Forelimb muscle (tissue), 1 donor: ENCODE measurements around the gene GABARAP. TPM values are rescaled to one million over a fixed set of nuclear protein-coding genes. Genes with fewer than 3 reads are reported as not detected.

Source experiments
- DNase-seq: peaks from one replicate; pipeline ENCODE4 v3.0.0-alpha.2; 2013; ENCODE audit warnings: low read depth
- polyA plus RNA-seq: library from polyadenylated mRNA; unstranded; fragments of 120-200 nt; gene quantifications from one replicate; pipeline ENCODE4 v1.2.1, GENCODE V29; 2013; ENCODE audit not compliant: insufficient read length

Gene GABARAP
- polyA plus RNA-seq = 246 TPM

- peak; percentile 86 for DNase-seq
Observed at GRCh38 chr17:7241783-7242716, at the start of gene GABARAP. Gene GABARAP (minus strand): TSS chr17:7242449. CDS start chr17:7242330, 119 bp downstream.

GRCh38 chr17:7290685-7291084 is 48.4 kb upstream of the GABARAP start:
- DNase-seq = no peak

- DNase-seq = no peak
Observed at GRCh38 chr17:7290166-7290565, 47.9 kb upstream of the GABARAP start.

GRCh38 chr17:7289256-7290032 is 47.2 kb upstream of the GABARAP start:
- DNase-seq = no peak

- DNase-seq = no peak
Observed at GRCh38 chr17:7285679-7286078, 43.4 kb upstream of the GABARAP start.

GRCh38 chr17:7284911-7285310 is 42.7 kb upstream of the GABARAP start:
- DNase-seq = no peak

GRCh38 chr17:7283471-7284216 is 41.4 kb upstream of the GABARAP start:
- DNase-seq = no peak

GRCh38 chr17:7282752-7283321 is 40.6 kb upstream of the GABARAP start:
- no peak for DNase-seq

- no peak for DNase-seq
Observed at GRCh38 chr17:7281953-7282751, 39.9 kb upstream of the GABARAP start.

- DNase-seq = peak; percentile 68
Observed at GRCh38 chr17:7281074-7281952, 39.1 kb upstream of the GABARAP start, which contains the start of gene SLC2A4. Gene SLC2A4 (plus strand): TSS chr17:7281718. CDS start chr17:7281935, 217 bp downstream.

- peak; percentile 53 for DNase-seq
Observed at GRCh38 chr17:7280519-7281073, 38.3 kb upstream of the GABARAP start.

GRCh38 chr17:7279448-7279847 is 37.2 kb upstream of the GABARAP start:
- DNase-seq = no peak

GRCh38 chr17:7266784-7267183 is 24.5 kb upstream of the GABARAP start:
- DNase-seq = no peak

GRCh38 chr17:7263801-7264078 is 21.5 kb upstream of the GABARAP start:
- no peak for DNase-seq

- no peak for DNase-seq
Observed at GRCh38 chr17:7262935-7263800, 20.9 kb upstream of the GABARAP start.

- DNase-seq = no peak
Observed at GRCh38 chr17:7262192-7262934, 20.1 kb upstream of the GABARAP start, which contains the start of gene CLDN7. Gene CLDN7 (minus strand): TSS chr17:7262478. CDS start chr17:7262043, 435 bp downstream.

- no peak for DNase-seq
Observed at GRCh38 chr17:7261379-7262191, 19.3 kb upstream of the GABARAP start.
